ENCODE results near the gene MAP4. TPM values are rescaled to one million over a fixed set of nuclear protein-coding genes. Genes with fewer than 3 reads are reported as not detected.

The MAP4 gene
- total RNA-seq, 4 donors from 2014 or later: 239 to 338 (median 284) TPM

GRCh38 chr3:47854267-47854666 lies 161.9 kb downstream of the MAP4 start:
- H3K36me3 ChIP-seq: peaks cover 61 to 100% (median 96%) of the 10 kb centered on the region in 4 donors

GRCh38 chr3:47852604-47853602 lies 163.3 kb downstream of the MAP4 start:
- peak overlapping the region in 1 of 4 donors; percentile 27 for H3K27ac ChIP-seq (replicated peaks in 1 of 4)
- 85% methylated on average over 25 of the region's 36 CpGs for WGBS
- peaks cover 69 to 100% (median 98%) of the 10 kb centered on the region in 4 donors for H3K36me3 ChIP-seq
- no peaks in the 10 kb centered on the region for H3K27me3 ChIP-seq
- H3K4me1 ChIP-seq: peaks cover 0 to 11% (median 2%) of the 10 kb centered on the region in 4 donors
- intact Hi-C loops (cut with DNase I): no loop called here
- TF ChIP-seq POLR2A (IDR thresholded peaks at IDR 0.05; ENCODE audit: low read depth) (no peak), EP300 (IDR thresholded peaks at IDR 0.05) (no peak), CTCF (IDR thresholded peaks at IDR 0.05) (no peak), POLR2AphosphoS5 (IDR thresholded peaks at IDR 0.05) (no peak)
- no peaks in the 10 kb centered on the region for H3K9me3 ChIP-seq
- H3K4me3 ChIP-seq: no peak overlapping the region
- no peak for DNase-seq (ENCODE audit: extremely low spot score)

More at GRCh38 chr3:47854267-47854666, 161.9 kb downstream of the MAP4 start:
- 86% methylated on average over 11 of the region's 11 CpGs for WGBS
- Histone ChIP-seq H3K4me1 (peaks cover 0 to 11% (median 2%) of the 10 kb centered on the region in 4 donors), H3K4me3 (no peak overlapping the region), H3K27me3 (no peaks in the 10 kb centered on the region), H3K9me3 (no peaks in the 10 kb centered on the region), H3K27ac (replicated peaks in 1 of 4) (no peak overlapping the region)
- no peak for TF ChIP-seq CTCF (IDR thresholded peaks at IDR 0.05)
- TF ChIP-seq POLR2A (IDR thresholded peaks at IDR 0.05; ENCODE audit: low read depth): no peak
- no peak for TF ChIP-seq POLR2AphosphoS5 (IDR thresholded peaks at IDR 0.05)
- no peak for TF ChIP-seq EP300 (IDR thresholded peaks at IDR 0.05)
- intact Hi-C loops (cut with DNase I): no loop called here
- DNase-seq (ENCODE audit: extremely low spot score): no peak

- Histone ChIP-seq H3K36me3 (peaks cover 69 to 100% (median 98%) of the 10 kb centered on the region in 4 donors), H3K9me3 (no peaks in the 10 kb centered on the region), H3K4me1 (peaks cover 0 to 11% (median 2%) of the 10 kb centered on the region in 4 donors), H3K27ac (replicated peaks in 1 of 4) (peak overlapping the region in 1 of 4 donors; percentile 27), H3K4me3 (no peak overlapping the region), H3K27me3 (no peaks in the 10 kb centered on the region)
- intact Hi-C loops (cut with DNase I): no loop called here
- TF ChIP-seq CTCF (IDR thresholded peaks at IDR 0.05) (no peak), POLR2AphosphoS5 (IDR thresholded peaks at IDR 0.05) (no peak), EP300 (IDR thresholded peaks at IDR 0.05) (no peak), POLR2A (IDR thresholded peaks at IDR 0.05; ENCODE audit: low read depth) (no peak)
- no peak for DNase-seq (ENCODE audit: extremely low spot score)
- 87% methylated on average over 12 of the region's 12 CpGs for WGBS
Observed at GRCh38 chr3:47851888-47852603, 164.2 kb downstream of the MAP4 start.

- peaks cover 71 to 100% (median 98%) of the 10 kb centered on the region in 4 donors for H3K36me3 ChIP-seq
Observed at GRCh38 chr3:47850564-47851410, 165.4 kb downstream of the MAP4 start.

More at GRCh38 chr3:47850564-47851410, 165.4 kb downstream of the MAP4 start:
- intact Hi-C loops (cut with DNase I): no loop called here
- no peak for TF ChIP-seq EP300 (IDR thresholded peaks at IDR 0.05)
- no peak for TF ChIP-seq CTCF (IDR thresholded peaks at IDR 0.05)
- no peak for TF ChIP-seq POLR2A (IDR thresholded peaks at IDR 0.05; ENCODE audit: low read depth)
- TF ChIP-seq POLR2AphosphoS5 (IDR thresholded peaks at IDR 0.05): peak in 1 of 2 donors; percentile 5
- H3K27ac ChIP-seq (replicated peaks in 1 of 4): peak overlapping the region in 1 of 4 donors; percentile 16
- H3K4me3 ChIP-seq: no peak overlapping the region
- no peaks in the 10 kb centered on the region for H3K27me3 ChIP-seq
- peaks cover 0 to 11% (median 2%) of the 10 kb centered on the region in 4 donors for H3K4me1 ChIP-seq
- no peak for DNase-seq (ENCODE audit: extremely low spot score)
- 60% methylated on average over 10 of the region's 14 CpGs for WGBS
- no peaks in the 10 kb centered on the region for H3K9me3 ChIP-seq

Data from esophagus muscularis mucosa (tissue), 4 donors.